Measurements from ENCODE around the gene SLC23A1.

DNA sequence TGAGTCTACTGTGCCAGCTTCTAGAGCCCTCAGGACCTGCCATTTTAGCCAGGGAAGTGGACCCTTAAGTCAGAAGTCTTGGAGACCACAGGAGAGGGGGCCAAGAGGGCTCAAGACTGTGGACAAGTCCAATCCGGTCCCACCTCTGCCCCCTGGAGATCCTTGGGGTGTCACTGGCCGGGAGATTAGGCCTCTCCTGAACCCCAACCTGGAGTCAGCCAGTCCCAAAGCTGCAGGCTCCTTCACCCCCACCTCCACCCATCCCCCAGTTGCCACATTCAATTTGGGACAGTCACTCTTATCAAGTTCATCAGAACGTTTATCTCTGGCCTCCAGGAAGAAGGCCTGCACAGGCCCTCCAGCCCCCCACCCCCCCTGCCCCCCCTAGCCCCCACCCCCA, 290 bp downstream of the SLC23A1 start:
- TF ChIP-seq, protein P1, sequence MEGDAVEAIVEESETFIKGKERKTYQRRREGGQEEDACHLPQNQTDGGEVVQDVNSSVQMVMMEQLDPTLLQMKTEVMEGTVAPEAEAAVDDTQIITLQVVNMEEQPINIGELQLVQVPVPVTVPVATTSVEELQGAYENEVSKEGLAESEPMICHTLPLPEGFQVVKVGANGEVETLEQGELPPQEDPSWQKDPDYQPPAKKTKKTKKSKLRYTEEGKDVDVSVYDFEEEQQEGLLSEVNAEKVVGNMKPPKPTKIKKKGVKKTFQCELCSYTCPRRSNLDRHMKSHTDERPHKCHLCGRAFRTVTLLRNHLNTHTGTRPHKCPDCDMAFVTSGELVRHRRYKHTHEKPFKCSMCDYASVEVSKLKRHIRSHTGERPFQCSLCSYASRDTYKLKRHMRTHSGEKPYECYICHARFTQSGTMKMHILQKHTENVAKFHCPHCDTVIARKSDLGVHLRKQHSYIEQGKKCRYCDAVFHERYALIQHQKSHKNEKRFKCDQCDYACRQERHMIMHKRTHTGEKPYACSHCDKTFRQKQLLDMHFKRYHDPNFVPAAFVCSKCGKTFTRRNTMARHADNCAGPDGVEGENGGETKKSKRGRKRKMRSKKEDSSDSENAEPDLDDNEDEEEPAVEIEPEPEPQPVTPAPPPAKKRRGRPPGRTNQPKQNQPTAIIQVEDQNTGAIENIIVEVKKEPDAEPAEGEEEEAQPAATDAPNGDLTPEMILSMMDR (IDR thresholded peaks at IDR 0.05; ENCODE audit: low read length): no peak
- TF ChIP-seq EZH2 (IDR thresholded peaks at IDR 0.05; ENCODE audit: borderline replicate concordance, low read length): no peak
